Keratinocyte (primary cell): ENCODE results near the gene CASP8. TPM values are rescaled to one million over a fixed set of nuclear protein-coding genes. Genes with fewer than 3 reads are reported as not detected.

ENCODE experiments used
- DNase-seq: peaks from one replicate; pipeline ENCODE4 v3.0.0-alpha.2; 2011; ENCODE audit warnings: low read depth, missing footprints, low spot score
- FAIRE-seq: peaks from 2 replicates; lab custom pipeline; 2011; peaks lifted over from hg19 to GRCh38; lab: Jason Lieb, UNC
- H2AFZ ChIP-seq: 2 replicates; pipeline ENCODE4 v1.6.0; 2012; ENCODE audit warnings: low read length, control low read depth, inconsistent platforms; ENCODE audit not compliant: control insufficient read depth
- H3K27ac ChIP-seq: 2 replicates; pipeline ENCODE4 v1.5.1; 2011; ENCODE audit warnings: low read length; ENCODE audit not compliant: control insufficient read depth, insufficient read depth
- H3K27me3 ChIP-seq: 3 replicates; pipeline ENCODE4 v1.6.0; 2011; ENCODE audit warnings: low read length; ENCODE audit not compliant: control insufficient read depth, insufficient read depth; ENCODE audit errors: extremely low read depth
- H3K36me3 ChIP-seq, 2 experiments: 2 replicates in 1 of 2; 3 replicates in 1 of 2; pipeline ENCODE4 v1.5.1; 2011; ENCODE audit warnings: low read length in 2 of 2, mild to moderate bottlenecking in 1 of 2; ENCODE audit not compliant: control insufficient read depth in 2 of 2, insufficient read depth in 2 of 2; ENCODE audit errors: extremely low read depth in 1 of 2
- H3K4me1 ChIP-seq: 3 replicates; pipeline ENCODE4 v1.5.1; 2011; ENCODE audit warnings: low read length; ENCODE audit not compliant: control insufficient read depth, insufficient read depth; ENCODE audit errors: extremely low read depth
- H3K4me2 ChIP-seq: 3 replicates; pipeline ENCODE4 v1.6.0; 2011; ENCODE audit warnings: low read depth, low read length; ENCODE audit not compliant: control insufficient read depth, insufficient read depth; ENCODE audit errors: extremely low read depth
- H3K4me3 ChIP-seq, 3 experiments: fragments of 200-600 bp in 1 of 3; sonication (generic) in 1 of 3; 2 replicates in 2 of 3; 3 replicates in 1 of 3; pipeline ENCODE4 v1.5.1; 2011 to 2016; ENCODE audit warnings: low read length in 3 of 3, mild to moderate bottlenecking in 3 of 3, control low read depth in 2 of 3, inconsistent platforms in 1 of 3, low read depth in 1 of 3, mixed read lengths in 1 of 3, mixed run types in 1 of 3, moderate library complexity in 1 of 3; ENCODE audit not compliant: control insufficient read depth in 2 of 3, insufficient read depth in 2 of 3; ENCODE audit errors: extremely low read depth in 1 of 3
- H3K79me2 ChIP-seq: 2 replicates; pipeline ENCODE4 v1.6.0; 2012; ENCODE audit warnings: low read length; ENCODE audit not compliant: control insufficient read depth, insufficient read depth
- H3K9ac ChIP-seq: 3 replicates; pipeline ENCODE4 v1.6.0; 2011; ENCODE audit warnings: low read length; ENCODE audit not compliant: control insufficient read depth, insufficient read depth; ENCODE audit errors: extremely low read depth
- H3K9me1 ChIP-seq: 3 replicates; pipeline ENCODE4 v1.6.0; 2011; ENCODE audit warnings: low read length; ENCODE audit not compliant: control insufficient read depth, insufficient read depth; ENCODE audit errors: extremely low read depth
- H3K9me3 ChIP-seq: 2 replicates; pipeline ENCODE4 v1.5.1; 2012; ENCODE audit warnings: low read depth, low read length; ENCODE audit not compliant: control insufficient read depth
- H4K20me1 ChIP-seq: 3 replicates; pipeline ENCODE4 v1.6.0; 2011; ENCODE audit warnings: low read length; ENCODE audit not compliant: control insufficient read depth, insufficient read depth; ENCODE audit errors: extremely low read depth
- EZH2 ChIP-seq: IDR thresholded peaks from one replicate; pipeline ENCODE4 v1.6.1; 2012; ENCODE audit warnings: inconsistent platforms, mild to moderate bottlenecking, low read length, moderate library complexity
- dilution Hi-C: fragments of 300-500 bp; cut with MboI; formaldehyde crosslinking; loops from one replicate; pipeline ENCODE4 v1.7.0; 2020; ENCODE audit warnings: low sequenced_read_pairs; ENCODE audit not compliant: extremely low pct_ligation_motif_present
- polyA plus RNA-seq, 5 experiments: library from polyadenylated mRNA; depleted of rRNA in 3 of 5; stranded (reverse) in 3 of 5; stranded (forward) in 1 of 5; unstranded in 1 of 5; fragments of >200 nt; gene quantifications; 1 replicate in 1 of 5; 2 replicates in 3 of 5; 3 replicates in 1 of 5; pipeline versions ENCODE4 v1.2.1 to v1.2.3, GENCODE V29; 2011 to 2012; ENCODE audit warnings: missing spikeins in 2 of 5, low read depth in 1 of 5, low replicate concordance in 1 of 5
- TF ChIP-seq, protein P1 (sequence below), 3 experiments: IDR thresholded peaks in 1 of 3; conservative IDR thresholded peaks in 1 of 3; optimal IDR thresholded peaks in 1 of 3; 2 replicates in 2 of 3; 3 replicates in 1 of 3; pipeline versions ENCODE3 to v1.5.1; 2011; ENCODE audit warnings: low read length in 3 of 3, mild to moderate bottlenecking in 3 of 3, moderate library complexity in 2 of 3, control low read depth in 1 of 3, inconsistent platforms in 1 of 3; ENCODE audit not compliant: insufficient read depth in 2 of 3; ENCODE audit errors: extremely low read depth in 1 of 3

The CASP8 gene
- polyA plus RNA-seq, 1 donor (not counting 4 experiments of a cell fraction or from before 2014, with no cell fraction given) = 27.0 TPM

DNA sequence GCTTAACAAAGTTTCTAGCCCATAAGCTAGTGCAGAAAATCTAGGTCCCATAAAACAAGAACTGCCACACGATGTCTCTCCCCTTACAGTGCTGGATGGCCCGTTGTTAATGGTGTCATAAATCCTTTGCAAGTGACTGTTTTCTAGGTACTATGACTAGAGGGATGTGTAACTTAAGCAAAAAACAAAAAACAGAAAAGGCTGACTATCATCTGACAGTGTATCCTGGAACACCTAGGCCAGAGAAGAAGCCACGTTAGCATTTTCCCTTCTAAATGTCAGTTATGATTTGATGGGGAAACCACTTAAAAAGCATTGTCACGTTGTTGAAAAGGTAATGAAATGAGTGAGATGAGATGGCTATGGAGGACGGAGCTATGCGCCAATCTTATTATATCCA lies 2.4 kb downstream of the CASP8 start:
- H3K4me2 ChIP-seq = no peak overlapping the region
- no peaks in the 10 kb centered on the region for H3K9me1 ChIP-seq
- no peak overlapping the region for H3K4me3 ChIP-seq
- H3K9me3 ChIP-seq = no peaks in the 10 kb centered on the region
- H3K4me1 ChIP-seq = peaks cover 15% of the 10 kb centered on the region
- peaks cover 1 to 11% of the 10 kb centered on the region in 2 experiments for H3K36me3 ChIP-seq
- H2AFZ ChIP-seq = no peak overlapping the region
- FAIRE-seq (no peak), DNase-seq (no peak)
- dilution Hi-C loops = no loop called here
- no peaks in the 10 kb centered on the region for H3K27me3 ChIP-seq
- H3K79me2 ChIP-seq = peaks cover 30% of the 10 kb centered on the region
- no peak for TF ChIP-seq EZH2
- TF ChIP-seq, protein P1, sequence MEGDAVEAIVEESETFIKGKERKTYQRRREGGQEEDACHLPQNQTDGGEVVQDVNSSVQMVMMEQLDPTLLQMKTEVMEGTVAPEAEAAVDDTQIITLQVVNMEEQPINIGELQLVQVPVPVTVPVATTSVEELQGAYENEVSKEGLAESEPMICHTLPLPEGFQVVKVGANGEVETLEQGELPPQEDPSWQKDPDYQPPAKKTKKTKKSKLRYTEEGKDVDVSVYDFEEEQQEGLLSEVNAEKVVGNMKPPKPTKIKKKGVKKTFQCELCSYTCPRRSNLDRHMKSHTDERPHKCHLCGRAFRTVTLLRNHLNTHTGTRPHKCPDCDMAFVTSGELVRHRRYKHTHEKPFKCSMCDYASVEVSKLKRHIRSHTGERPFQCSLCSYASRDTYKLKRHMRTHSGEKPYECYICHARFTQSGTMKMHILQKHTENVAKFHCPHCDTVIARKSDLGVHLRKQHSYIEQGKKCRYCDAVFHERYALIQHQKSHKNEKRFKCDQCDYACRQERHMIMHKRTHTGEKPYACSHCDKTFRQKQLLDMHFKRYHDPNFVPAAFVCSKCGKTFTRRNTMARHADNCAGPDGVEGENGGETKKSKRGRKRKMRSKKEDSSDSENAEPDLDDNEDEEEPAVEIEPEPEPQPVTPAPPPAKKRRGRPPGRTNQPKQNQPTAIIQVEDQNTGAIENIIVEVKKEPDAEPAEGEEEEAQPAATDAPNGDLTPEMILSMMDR (optimal IDR thresholded peaks at IDR 0.05 in 1 of 3, IDR thresholded peaks at IDR 0.05 in 1 of 3, conservative IDR thresholded peaks at IDR 0.05 in 1 of 3; ENCODE audit: extremely low read depth in 1 of 3, insufficient read depth in 2 of 3, low read length in 3 of 3) = no peak
- no peaks in the 10 kb centered on the region for H4K20me1 ChIP-seq
- H3K27ac ChIP-seq = no peak overlapping the region
- no peak overlapping the region for H3K9ac ChIP-seq

DNA sequence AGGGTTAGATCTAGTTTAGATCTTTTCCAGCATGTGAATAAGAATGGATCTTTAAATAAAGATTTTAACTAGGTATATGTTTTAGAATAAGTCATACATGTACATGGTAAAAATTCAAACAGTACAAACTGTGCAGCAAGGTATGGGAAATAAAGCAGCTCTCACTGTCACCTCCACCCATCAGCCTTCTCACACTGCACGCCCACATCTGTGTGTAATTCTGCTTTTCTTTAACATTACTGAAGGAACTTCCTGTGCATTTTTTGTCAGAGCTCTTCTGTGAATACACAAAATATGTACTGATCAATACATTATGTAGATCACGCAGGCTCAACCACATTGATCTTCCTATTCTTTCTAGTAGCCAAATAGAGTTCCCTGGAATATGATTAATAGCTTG lies 3.4 kb downstream of the CASP8 start:
- no peak overlapping the region for H3K27ac ChIP-seq
- H3K9me3 ChIP-seq = no peaks in the 10 kb centered on the region
- no peak overlapping the region for H3K4me3 ChIP-seq
- H3K4me2 ChIP-seq = no peak overlapping the region
- H3K79me2 ChIP-seq = peaks cover 28% of the 10 kb centered on the region
- FAIRE-seq (no peak), DNase-seq (no peak)
- H3K9me1 ChIP-seq = no peaks in the 10 kb centered on the region
- dilution Hi-C loops = no loop called here
- H4K20me1 ChIP-seq = no peaks in the 10 kb centered on the region
- no peak overlapping the region for H2AFZ ChIP-seq
- H3K36me3 ChIP-seq = peaks cover 4 to 16% of the 10 kb centered on the region in 2 experiments
- peaks cover 15% of the 10 kb centered on the region for H3K4me1 ChIP-seq
- H3K27me3 ChIP-seq = no peaks in the 10 kb centered on the region
- TF ChIP-seq, protein P1 (optimal IDR thresholded peaks at IDR 0.05 in 1 of 3, IDR thresholded peaks at IDR 0.05 in 1 of 3, conservative IDR thresholded peaks at IDR 0.05 in 1 of 3; ENCODE audit: extremely low read depth in 1 of 3, insufficient read depth in 2 of 3, low read length in 3 of 3) = no peak
- no peak for TF ChIP-seq EZH2
- no peak overlapping the region for H3K9ac ChIP-seq
